Measurements from ENCODE around the gene DDX19B.
A peak's percentile ranks its signal among the peaks of the same experiment; 100 is the strongest.
"Not testable (repeated sequence)": the region's sequence is repeated elsewhere in the genome, so short reads cannot be mapped to it uniquely, and the experiment has no call there.

The DDX19B gene

GRCh38 chr16:70289229-70290094 is 9.5 kb upstream of the DDX19B start, which contains the start of gene AARS1:
Gene AARS1, minus strand, starts transcription at chr16:70289506. Its CDS starts 6,743 bp downstream, at chr16:70282763.
- Histone ChIP-seq H3K9me3 (ENCODE audit: control insufficient read depth, low read length) (no peaks in the 10 kb centered on the region), H3K4me3 (ENCODE audit: low read length) (peak within 1 kb of the TSS; percentile 98), H3K27me3 (replicated peaks; ENCODE audit: control insufficient read depth, insufficient read depth, low read length) (no peaks in the 10 kb centered on the region), H3K9ac (ENCODE audit: low read length) (peak within 1 kb of the TSS; percentile 100), H3K4me1 (ENCODE audit: control insufficient read depth, insufficient read depth, low read length) (peaks cover 9% of the 10 kb centered on the region), H3K36me3 (ENCODE audit: control insufficient read depth, insufficient read depth, low read length, severe bottlenecking) (peaks cover 10% of the 10 kb centered on the region)
- DNase-seq (ENCODE audit: low read depth): peak; percentile 100

- H3K4me1 ChIP-seq (ENCODE audit: control insufficient read depth, insufficient read depth, low read length): peaks cover 9% of the 10 kb centered on the region
- peaks cover under 1% of the 10 kb centered on the region for H3K36me3 ChIP-seq (ENCODE audit: control insufficient read depth, insufficient read depth, low read length, severe bottlenecking)
- peak; percentile 21 for DNase-seq (ENCODE audit: low read depth)
- H3K9me3 ChIP-seq (ENCODE audit: control insufficient read depth, low read length): no peaks in the 10 kb centered on the region
- no peaks in the 10 kb centered on the region for H3K27me3 ChIP-seq (replicated peaks; ENCODE audit: control insufficient read depth, insufficient read depth, low read length)
- H3K9ac ChIP-seq (ENCODE audit: low read length): no peak overlapping the region
- no peak overlapping the region for H3K4me3 ChIP-seq (ENCODE audit: low read length)
Observed at GRCh38 chr16:70290949-70291519, 8.0 kb upstream of the DDX19B start.

- H3K27me3 ChIP-seq (replicated peaks; ENCODE audit: control insufficient read depth, insufficient read depth, low read length); H3K9ac ChIP-seq (ENCODE audit: low read length); DNase-seq (ENCODE audit: low read depth); H3K4me3 ChIP-seq (ENCODE audit: low read length); H3K9me3 ChIP-seq (ENCODE audit: control insufficient read depth, low read length); H3K36me3 ChIP-seq (ENCODE audit: control insufficient read depth, insufficient read depth, low read length, severe bottlenecking); H3K4me1 ChIP-seq (ENCODE audit: control insufficient read depth, insufficient read depth, low read length): not testable (repeated sequence)
Observed at GRCh38 chr16:70292148-70292547, 6.8 kb upstream of the DDX19B start.

GRCh38 chr16:70294385-70295025 is 4.5 kb upstream of the DDX19B start:
- no peaks in the 10 kb centered on the region for H3K27me3 ChIP-seq (replicated peaks; ENCODE audit: control insufficient read depth, insufficient read depth, low read length)
- DNase-seq (ENCODE audit: low read depth): no peak
- H3K4me1 ChIP-seq (ENCODE audit: control insufficient read depth, insufficient read depth, low read length): peaks cover 8% of the 10 kb centered on the region
- H3K36me3 ChIP-seq (ENCODE audit: control insufficient read depth, insufficient read depth, low read length, severe bottlenecking): no peaks in the 10 kb centered on the region
- no peak overlapping the region for H3K4me3 ChIP-seq (ENCODE audit: low read length)
- no peak overlapping the region for H3K9ac ChIP-seq (ENCODE audit: low read length)
- H3K9me3 ChIP-seq (ENCODE audit: control insufficient read depth, low read length): no peaks in the 10 kb centered on the region

GRCh38 chr16:70295634-70296033 is 3.4 kb upstream of the DDX19B start:
- Histone ChIP-seq H3K36me3 (ENCODE audit: control insufficient read depth, insufficient read depth, low read length, severe bottlenecking) (no peaks in the 10 kb centered on the region), H3K9ac (ENCODE audit: low read length) (no peak overlapping the region), H3K27me3 (replicated peaks; ENCODE audit: control insufficient read depth, insufficient read depth, low read length) (no peaks in the 10 kb centered on the region), H3K9me3 (ENCODE audit: control insufficient read depth, low read length) (no peaks in the 10 kb centered on the region), H3K4me3 (ENCODE audit: low read length) (no peak overlapping the region), H3K4me1 (ENCODE audit: control insufficient read depth, insufficient read depth, low read length) (peaks cover 4% of the 10 kb centered on the region)
- no peak for DNase-seq (ENCODE audit: low read depth)

GRCh38 chr16:70301121-70301520 is 2.1 kb downstream of the DDX19B start:
- H3K4me1 ChIP-seq (ENCODE audit: control insufficient read depth, insufficient read depth, low read length): peaks cover 4% of the 10 kb centered on the region
- no peak overlapping the region for H3K9ac ChIP-seq (ENCODE audit: low read length)
- H3K9me3 ChIP-seq (ENCODE audit: control insufficient read depth, low read length): peaks cover 6% of the 10 kb centered on the region
- no peak for DNase-seq (ENCODE audit: low read depth)
- H3K36me3 ChIP-seq (ENCODE audit: control insufficient read depth, insufficient read depth, low read length, severe bottlenecking): no peaks in the 10 kb centered on the region
- H3K4me3 ChIP-seq (ENCODE audit: low read length): no peak overlapping the region
- H3K27me3 ChIP-seq (replicated peaks; ENCODE audit: control insufficient read depth, insufficient read depth, low read length): no peaks in the 10 kb centered on the region

- H3K4me1 ChIP-seq (ENCODE audit: control insufficient read depth, insufficient read depth, low read length): peaks cover 4% of the 10 kb centered on the region
- no peak overlapping the region for H3K9ac ChIP-seq (ENCODE audit: low read length)
- peaks cover 6% of the 10 kb centered on the region for H3K9me3 ChIP-seq (ENCODE audit: control insufficient read depth, low read length)
- H3K27me3 ChIP-seq (replicated peaks; ENCODE audit: control insufficient read depth, insufficient read depth, low read length): no peaks in the 10 kb centered on the region
- no peak overlapping the region for H3K4me3 ChIP-seq (ENCODE audit: low read length)
- no peak for DNase-seq (ENCODE audit: low read depth)
- H3K36me3 ChIP-seq (ENCODE audit: control insufficient read depth, insufficient read depth, low read length, severe bottlenecking): no peaks in the 10 kb centered on the region
Observed at GRCh38 chr16:70302745-70303144, 3.8 kb downstream of the DDX19B start.

GRCh38 chr16:70304892-70305448 is 6.0 kb downstream of the DDX19B start:
- no peaks in the 10 kb centered on the region for H3K4me1 ChIP-seq (ENCODE audit: control insufficient read depth, insufficient read depth, low read length)
- no peaks in the 10 kb centered on the region for H3K36me3 ChIP-seq (ENCODE audit: control insufficient read depth, insufficient read depth, low read length, severe bottlenecking)
- H3K9me3 ChIP-seq (ENCODE audit: control insufficient read depth, low read length): peaks cover 6% of the 10 kb centered on the region
- H3K27me3 ChIP-seq (replicated peaks; ENCODE audit: control insufficient read depth, insufficient read depth, low read length): no peaks in the 10 kb centered on the region
- no peak overlapping the region for H3K9ac ChIP-seq (ENCODE audit: low read length)
- no peak for DNase-seq (ENCODE audit: low read depth)
- no peak overlapping the region for H3K4me3 ChIP-seq (ENCODE audit: low read length)

GRCh38 chr16:70306880-70307279 is 7.9 kb downstream of the DDX19B start:
- DNase-seq (ENCODE audit: low read depth): no peak
- no peaks in the 10 kb centered on the region for H3K4me1 ChIP-seq (ENCODE audit: control insufficient read depth, insufficient read depth, low read length)
- no peak overlapping the region for H3K9ac ChIP-seq (ENCODE audit: low read length)
- no peaks in the 10 kb centered on the region for H3K36me3 ChIP-seq (ENCODE audit: control insufficient read depth, insufficient read depth, low read length, severe bottlenecking)
- H3K27me3 ChIP-seq (replicated peaks; ENCODE audit: control insufficient read depth, insufficient read depth, low read length): no peaks in the 10 kb centered on the region
- no peaks in the 10 kb centered on the region for H3K9me3 ChIP-seq (ENCODE audit: control insufficient read depth, low read length)
- H3K4me3 ChIP-seq (ENCODE audit: low read length): no peak overlapping the region

- not testable (repeated sequence) for H3K9me3 ChIP-seq (ENCODE audit: control insufficient read depth, low read length); H3K9ac ChIP-seq (ENCODE audit: low read length); H3K36me3 ChIP-seq (ENCODE audit: control insufficient read depth, insufficient read depth, low read length, severe bottlenecking); DNase-seq (ENCODE audit: low read depth); H3K4me3 ChIP-seq (ENCODE audit: low read length); H3K4me1 ChIP-seq (ENCODE audit: control insufficient read depth, insufficient read depth, low read length); H3K27me3 ChIP-seq (replicated peaks; ENCODE audit: control insufficient read depth, insufficient read depth, low read length)
Observed at GRCh38 chr16:70307726-70308125, 8.7 kb downstream of the DDX19B start.

- H3K9ac ChIP-seq (ENCODE audit: low read length): no peak overlapping the region
- H3K4me3 ChIP-seq (ENCODE audit: low read length): no peak overlapping the region
- no peaks in the 10 kb centered on the region for H3K27me3 ChIP-seq (replicated peaks; ENCODE audit: control insufficient read depth, insufficient read depth, low read length)
- H3K9me3 ChIP-seq (ENCODE audit: control insufficient read depth, low read length): no peaks in the 10 kb centered on the region
- DNase-seq (ENCODE audit: low read depth): no peak
- H3K36me3 ChIP-seq (ENCODE audit: control insufficient read depth, insufficient read depth, low read length, severe bottlenecking): peaks cover 47% of the 10 kb centered on the region
- H3K4me1 ChIP-seq (ENCODE audit: control insufficient read depth, insufficient read depth, low read length): no peaks in the 10 kb centered on the region
Observed at GRCh38 chr16:70320121-70320520, 21.1 kb downstream of the DDX19B start.
